ENCODE results near the gene PRKN. TPM values are rescaled to one million over a fixed set of nuclear protein-coding genes. Genes with fewer than 3 reads are reported as not detected.

The PRKN gene
- total and polyA plus RNA-seq, 2 donors (not counting 3 experiments of a cell fraction or from before 2014, with no cell fraction given), result 0.06 TPM; not detected in 1

DNA sequence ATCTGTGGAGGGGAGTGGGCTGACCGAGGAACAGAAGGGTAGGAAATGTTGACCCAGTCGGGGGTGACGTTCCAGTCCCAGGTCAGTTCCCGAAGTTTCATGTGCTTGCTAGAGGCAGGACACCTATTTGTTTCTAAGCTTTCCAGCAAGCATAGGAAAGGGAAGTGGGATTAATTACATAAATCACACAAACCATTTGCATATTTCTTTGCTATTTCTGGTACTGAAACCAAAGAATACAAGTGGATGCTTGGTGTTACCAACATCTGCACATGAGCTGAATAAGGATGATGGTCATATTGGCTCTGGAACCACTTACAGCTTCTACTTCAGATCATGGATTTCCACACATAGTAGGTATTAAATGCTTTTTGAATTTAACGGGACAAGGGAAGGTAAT, 546.5 kb downstream of the PRKN start:
- H3K4me3 ChIP-seq (replicated peaks in 1 of 3; ENCODE audit: insufficient read depth in 1 of 3, low read depth in 1 of 3, low read length in 3 of 3), result no peak overlapping the region

GRCh38 chr6:162179196-162179951, 548.2 kb downstream of the PRKN start:
- Histone ChIP-seq H3K27me3 (ENCODE audit: control insufficient read depth in 2 of 2, insufficient read depth in 2 of 2, low read length in 2 of 2) (no peaks in the 10 kb centered on the region), H2AFZ (ENCODE audit: low read depth, low read length) (no peak overlapping the region), H3K9me1 (replicated peaks; ENCODE audit: control insufficient read depth, extremely low read depth, insufficient read depth, low read length) (no peaks in the 10 kb centered on the region), H3K9ac (replicated peaks; ENCODE audit: extremely low read depth, insufficient read depth, low read length) (no peak overlapping the region), H3K79me2 (ENCODE audit: control insufficient read depth, insufficient read depth, low read length) (no peaks in the 10 kb centered on the region), H4K20me1 (replicated peaks; ENCODE audit: control insufficient read depth, extremely low read depth, insufficient read depth, low read length) (no peaks in the 10 kb centered on the region), H3K9me3 (replicated peaks; ENCODE audit: control insufficient read depth, insufficient read depth, low read length) (no peaks in the 10 kb centered on the region), H3K27ac (ENCODE audit: insufficient read depth, low read depth, low read length) (no peak overlapping the region), H3K36me3 (ENCODE audit: control insufficient read depth in 2 of 2, extremely low read depth in 1 of 2, insufficient read depth in 2 of 2, low read length in 2 of 2) (no peaks in the 10 kb centered on the region), H3K4me3 (replicated peaks in 1 of 3; ENCODE audit: insufficient read depth in 1 of 3, low read depth in 1 of 3, low read length in 3 of 3) (no peak overlapping the region), H3K4me1 (ENCODE audit: control insufficient read depth, extremely low read depth, insufficient read depth, low read length) (peaks cover 17% of the 10 kb centered on the region), H3K4me2 (ENCODE audit: insufficient read depth, low read length) (no peak overlapping the region)
- dilution Hi-C loops (cut with MboI; ENCODE audit: extremely low pct_ligation_motif_present, low sequenced_read_pairs), result no loop called here
- no TSS peak for BruUV-seq (replicated peaks)
- TF ChIP-seq POLR2AphosphoS5 (IDR thresholded peaks at IDR 0.05; ENCODE audit: insufficient read depth, low read depth, low read length), result no peak
- TF ChIP-seq, protein P1, sequence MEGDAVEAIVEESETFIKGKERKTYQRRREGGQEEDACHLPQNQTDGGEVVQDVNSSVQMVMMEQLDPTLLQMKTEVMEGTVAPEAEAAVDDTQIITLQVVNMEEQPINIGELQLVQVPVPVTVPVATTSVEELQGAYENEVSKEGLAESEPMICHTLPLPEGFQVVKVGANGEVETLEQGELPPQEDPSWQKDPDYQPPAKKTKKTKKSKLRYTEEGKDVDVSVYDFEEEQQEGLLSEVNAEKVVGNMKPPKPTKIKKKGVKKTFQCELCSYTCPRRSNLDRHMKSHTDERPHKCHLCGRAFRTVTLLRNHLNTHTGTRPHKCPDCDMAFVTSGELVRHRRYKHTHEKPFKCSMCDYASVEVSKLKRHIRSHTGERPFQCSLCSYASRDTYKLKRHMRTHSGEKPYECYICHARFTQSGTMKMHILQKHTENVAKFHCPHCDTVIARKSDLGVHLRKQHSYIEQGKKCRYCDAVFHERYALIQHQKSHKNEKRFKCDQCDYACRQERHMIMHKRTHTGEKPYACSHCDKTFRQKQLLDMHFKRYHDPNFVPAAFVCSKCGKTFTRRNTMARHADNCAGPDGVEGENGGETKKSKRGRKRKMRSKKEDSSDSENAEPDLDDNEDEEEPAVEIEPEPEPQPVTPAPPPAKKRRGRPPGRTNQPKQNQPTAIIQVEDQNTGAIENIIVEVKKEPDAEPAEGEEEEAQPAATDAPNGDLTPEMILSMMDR (IDR thresholded peaks at IDR 0.05; ENCODE audit: extremely low read depth in 1 of 2, insufficient read depth in 1 of 2, low read depth in 1 of 2, low read length in 2 of 2), result no peak
- no peak for TF ChIP-seq POLR2A (IDR thresholded peaks at IDR 0.05; ENCODE audit: low read depth, low read length)
- no peak for TF ChIP-seq EZH2 (IDR thresholded peaks at IDR 0.05; ENCODE audit: borderline replicate concordance, low read depth, low read length, severe bottlenecking)
- TF ChIP-seq GATA2 (IDR thresholded peaks at IDR 0.05; ENCODE audit: insufficient read depth, insufficient read length, low read depth, low read length), result no peak
- TF ChIP-seq FOS (IDR thresholded peaks at IDR 0.05; ENCODE audit: borderline replicate concordance, insufficient read depth, low read length), result no peak
- no peak for TF ChIP-seq JUN (IDR thresholded peaks at IDR 0.05; ENCODE audit: borderline replicate concordance, insufficient read depth, insufficient read length, low read depth)
- no peak for TF ChIP-seq MYC (IDR thresholded peaks at IDR 0.05; ENCODE audit: low read depth, low read length)
- DNase-seq (ENCODE audit: low read depth, low spot score) (no peak), FAIRE-seq (no peak)
- CTCF ChIA-PET, result no interaction called here
- POLR2A ChIA-PET, result no interaction called here
- intact Hi-C loops (cut with micrococcal nuclease), result no loop called here

More for the DNA sequence above, 546.5 kb downstream of the PRKN start:
- DNase-seq (ENCODE audit: low read depth, low spot score) (no peak), FAIRE-seq (no peak)
- BruUV-seq (replicated peaks), result no TSS peak
- ChIA-PET CTCF (no interaction called here), POLR2A (no interaction called here)
- H2AFZ ChIP-seq (ENCODE audit: low read depth, low read length), result no peak overlapping the region
- H3K9ac ChIP-seq (replicated peaks; ENCODE audit: extremely low read depth, insufficient read depth, low read length), result no peak overlapping the region
- no peaks in the 10 kb centered on the region for H4K20me1 ChIP-seq (replicated peaks; ENCODE audit: control insufficient read depth, extremely low read depth, insufficient read depth, low read length)
- H3K4me2 ChIP-seq (ENCODE audit: insufficient read depth, low read length), result peak overlapping the region; percentile 58
- H3K27me3 ChIP-seq (ENCODE audit: control insufficient read depth in 2 of 2, insufficient read depth in 2 of 2, low read length in 2 of 2), result no peaks in the 10 kb centered on the region
- H3K9me3 ChIP-seq (replicated peaks; ENCODE audit: control insufficient read depth, insufficient read depth, low read length), result no peaks in the 10 kb centered on the region
- intact Hi-C loops (cut with micrococcal nuclease) (loop anchor here (5.0 to 10.0 kb wide), 2 partner anchors 546 to 766 kb away; partner anchors contain the start of genes PACRG and PRKN), dilution Hi-C loops (cut with MboI; ENCODE audit: extremely low pct_ligation_motif_present, low sequenced_read_pairs) (no loop called here)
- H3K4me1 ChIP-seq (ENCODE audit: control insufficient read depth, extremely low read depth, insufficient read depth, low read length), result peaks cover 17% of the 10 kb centered on the region
- no peaks in the 10 kb centered on the region for H3K9me1 ChIP-seq (replicated peaks; ENCODE audit: control insufficient read depth, extremely low read depth, insufficient read depth, low read length)
- H3K27ac ChIP-seq (ENCODE audit: insufficient read depth, low read depth, low read length), result no peak overlapping the region
- H3K79me2 ChIP-seq (ENCODE audit: control insufficient read depth, insufficient read depth, low read length), result no peaks in the 10 kb centered on the region
- TF ChIP-seq JUN (IDR thresholded peaks at IDR 0.05; ENCODE audit: borderline replicate concordance, insufficient read depth, insufficient read length, low read depth), result no peak
- no peak for TF ChIP-seq MAX (IDR thresholded peaks at IDR 0.05; ENCODE audit: insufficient read depth, insufficient read length)
- TF ChIP-seq MYC (IDR thresholded peaks at IDR 0.05; ENCODE audit: low read depth, low read length), result no peak
- no peak for TF ChIP-seq FOS (IDR thresholded peaks at IDR 0.05; ENCODE audit: borderline replicate concordance, insufficient read depth, low read length)
- no peaks in the 10 kb centered on the region for H3K36me3 ChIP-seq (ENCODE audit: control insufficient read depth in 2 of 2, extremely low read depth in 1 of 2, insufficient read depth in 2 of 2, low read length in 2 of 2)

All from endothelial cell of umbilical vein (primary cell).